K562 (cell line): ENCODE data around the gene LMOD1. TPM values are rescaled to one million over a fixed set of nuclear protein-coding genes. Genes with fewer than 3 reads are reported as not detected.

ENCODE experiments used
- ASH1L ChIP-seq: fragments of 450-650 bp; IDR thresholded peaks from 2 replicates; pipeline ENCODE4 v1.6.1; 2018; ENCODE audit warnings: borderline replicate concordance, mild to moderate bottlenecking, low read depth; ENCODE audit not compliant: partially characterized antibody
- BHLHE40 ChIP-seq: IDR thresholded peaks from 2 replicates; pipeline ENCODE4 v1.6.1; 2011; ENCODE audit warnings: low read length, improper control_type of control experiment
- BRF1 ChIP-seq: IDR thresholded peaks from 3 replicates; pipeline ENCODE4 v1.6.1; 2011; ENCODE audit warnings: borderline replicate concordance, mild to moderate bottlenecking; ENCODE audit not compliant: insufficient read length; ENCODE audit errors: extremely low read depth
- E2F1 ChIP-seq: sonication (generic); formaldehyde crosslinking; IDR thresholded peaks from 2 replicates; pipeline ENCODE4 v1.8.1; 2023; ENCODE audit warnings: mild to moderate bottlenecking, missing genetic modification reagents, moderate library complexity
- EGR1 ChIP-seq: fragments of 450-650 bp; conservative IDR thresholded peaks from 2 replicates; pipeline ENCODE4 v1.6.1; 2017; ENCODE audit warnings: mild to moderate bottlenecking
- FOXA3 ChIP-seq, 2 experiments: fragments of 450-650 bp in 1 of 2; sonication (generic) in 1 of 2; formaldehyde crosslinking; IDR thresholded peaks in 1 of 2; conservative IDR thresholded peaks in 1 of 2; 2 replicates each; pipeline versions ENCODE4 v1.4.0 to v1.8.0; 2020 to 2022; ENCODE audit warnings: mild to moderate bottlenecking in 2 of 2, missing genetic modification reagents in 1 of 2
- KLF1 ChIP-seq: fragments of 450-650 bp; IDR thresholded peaks from 2 replicates; pipeline ENCODE4 v1.6.1; 2016; ENCODE audit warnings: missing genetic modification characterization, missing compliant biosample characterization
- LCOR ChIP-seq: sonication (generic); formaldehyde crosslinking; IDR thresholded peaks from 2 replicates; pipeline ENCODE4 v1.8.0; 2022; ENCODE audit warnings: mild to moderate bottlenecking, missing genetic modification reagents
- MYBL2 ChIP-seq, 2 experiments: fragments of 450-650 bp in 1 of 2; sonication (generic) in 1 of 2; formaldehyde crosslinking in 1 of 2; IDR thresholded peaks; 2 replicates each; pipeline versions ENCODE4 v1.6.1 to v1.8.1; 2017 to 2022; ENCODE audit warnings: borderline replicate concordance in 1 of 2, inconsistent platforms in 1 of 2, low read depth in 1 of 2, mild to moderate bottlenecking in 1 of 2, missing genetic modification reagents in 1 of 2, moderate library complexity in 1 of 2
- NFATC3 ChIP-seq: fragments of 450-650 bp; IDR thresholded peaks from 2 replicates; pipeline ENCODE4 v1.6.1; 2017; ENCODE audit warnings: mild to moderate bottlenecking
- RBBP5 ChIP-seq: fragments of 200-600 bp; sonication (generic); IDR thresholded peaks from 2 replicates; pipeline ENCODE4 v1.6.1; 2012; ENCODE audit warnings: borderline replicate concordance, mild to moderate bottlenecking, low read length, control low read depth, inconsistent platforms; ENCODE audit not compliant: insufficient read depth, poor library complexity, severe bottlenecking
- TEAD2 ChIP-seq: fragments of 450-650 bp; IDR thresholded peaks from 2 replicates; pipeline ENCODE4 v1.6.1; 2016; ENCODE audit warnings: missing genetic modification characterization, control low read depth, missing compliant biosample characterization
- ZBTB40 ChIP-seq, 2 experiments: fragments of 450-650 bp in 1 of 2; sonication (generic) in 1 of 2; formaldehyde crosslinking in 1 of 2; IDR thresholded peaks; 2 replicates each; pipeline versions ENCODE4 v1.7.1 to v1.9.0; 2016 to 2022; ENCODE audit warnings: inconsistent platforms in 1 of 2, mild to moderate bottlenecking in 1 of 2, missing genetic modification reagents in 1 of 2
- ZNF512 ChIP-seq: IDR thresholded peaks from 2 replicates; pipeline ENCODE4 v1.6.1; 2016; ENCODE audit warnings: missing genetic modification characterization, missing compliant biosample characterization
- ZNF707 ChIP-seq: fragments of 250-450 bp; sonication (Bioruptor Pico); conservative IDR thresholded peaks from 2 replicates; pipeline ENCODE4 v1.8.0; 2022; ENCODE audit warnings: inconsistent platforms, mild to moderate bottlenecking, moderate library complexity
- polyA plus RNA-seq, 8 experiments: library from polyadenylated mRNA; depleted of rRNA in 4 of 8; stranded (reverse) in 5 of 8; unstranded in 3 of 8; fragments of >200 nt; fragmentation: Nextera tagmentation in 2 of 8; fragmentation: Illumina TruSeq in 1 of 8; extraction: Ambion mirVana in 2 of 8; extraction: Trizol in 1 of 8; gene quantifications; 2 replicates each; pipeline versions ENCODE4 v1.2.1 to v1.2.3, GENCODE V29; 2011 to 2014; ENCODE audit warnings: inconsistent platforms in 1 of 8, missing spikeins in 1 of 8
- total RNA-seq, 7 experiments: library from RNA; depleted of rRNA in 6 of 7; stranded (reverse); fragments of >200 nt in 6 of 7; fragmentation: Illumina TruSeq in 2 of 7; extraction: Trizol in 2 of 7; gene quantifications; 2 replicates each; pipeline versions ENCODE4 v1.2.1 to v1.2.3, GENCODE V29; 2011 to 2021; ENCODE audit warnings: low replicate concordance in 1 of 7

The LMOD1 gene
- total and polyA plus RNA-seq, 9 of the 15 experiments (the other 6 are each of a cell fraction or from before 2014, with no cell fraction given) = 0.03 to 0.54 (median 0.38) TPM; not detected in 1

GRCh38 chr1:201955729-201956143, 9.4 kb upstream of the LMOD1 start (continued):
- TF ChIP-seq ZBTB40 (IDR thresholded peaks at IDR 0.05) (no peak), ZBTB40 (CRISPR knock-in tag; IDR thresholded peaks at IDR 0.05) (peak; percentile 55; the same call in 1 of the 2 replicates), TEAD2 (no peak), NFATC3 (no peak), EGR1 (no peak), ZNF512 (no peak), RBBP5 (peak; percentile 49), KLF1 (0 out of 2 replicates have a peak, but pooled peaks have one; percentile 4), ASH1L (no peak), BRF1 (no peak), MYBL2 (IDR thresholded peaks at IDR 0.05; ENCODE audit: low read depth) (no peak), MYBL2 (CRISPR knock-in tag; IDR thresholded peaks at IDR 0.05; ENCODE audit: borderline replicate concordance) (no peak), BHLHE40 (no peak), FOXA3 (CRISPR knock-in tag; conservative IDR thresholded peaks at IDR 0.05 in 1 of 2, IDR thresholded peaks at IDR 0.05 in 1 of 2) (no peak; a peak in 1 of 4 replicates), E2F1 (CRISPR knock-in tag) (0 out of 2 replicates have a peak, but pooled peaks have one; percentile 26), LCOR (CRISPR knock-in tag) (peak; percentile 2; the same call in 1 of the 2 replicates), ZNF707 (CRISPR knock-in tag) (no peak)
